A673 (cell line): ENCODE measurements around the gene SHISAL1. TPM values are rescaled to one million over a fixed set of nuclear protein-coding genes. Genes with fewer than 3 reads are reported as not detected.

Source experiments
- BruUV-seq: library from RNA; stranded (reverse); fragments of 400-500 nt; replicated peaks from 2 replicates; lab custom pipeline; 2021; lab: Mats Ljungman, UMichigan
- CTCF ChIA-PET: fragments of 300-600 bp; sonication (Branson Sonifier 250); formaldehyde crosslinking; loops from one replicate; lab custom pipeline; 2022; ENCODE audit warnings: antibody characterized with exemption; lab: Charles Lee
- POLR2A ChIA-PET: fragments of 300-600 bp; sonication (Branson Sonifier 250); formaldehyde crosslinking; loops from one replicate; lab custom pipeline; 2022; ENCODE audit warnings: antibody characterized with exemption; ENCODE audit not compliant: low non-redundant PET; lab: Charles Lee
- DNase-seq: peaks from one replicate; pipeline ENCODE4 v3.0.0-alpha.2; 2015; ENCODE audit warnings: low spot score
- H3K27ac ChIP-seq: fragments of 200-600 bp; sonication (generic); 2 replicates; pipeline ENCODE4 v1.5.1; 2016; ENCODE audit warnings: mixed run types, low read depth, mild to moderate bottlenecking, mixed read lengths, antibody characterized with exemption, low read length; ENCODE audit not compliant: poor library complexity, severe bottlenecking
- H3K27me3 ChIP-seq: fragments of 200-600 bp; sonication (generic); replicated peaks from 2 replicates; pipeline ENCODE4 v1.6.1; 2017; ENCODE audit warnings: mixed run types, low read depth, mild to moderate bottlenecking, mixed read lengths, antibody characterized with exemption, low read length; ENCODE audit not compliant: insufficient read depth, poor library complexity
- H3K36me3 ChIP-seq: fragments of 200-600 bp; sonication (generic); 2 replicates; pipeline ENCODE4 v1.6.1; 2016; ENCODE audit warnings: mixed run types, mild to moderate bottlenecking, mixed read lengths, antibody characterized with exemption, low read length; ENCODE audit not compliant: insufficient read depth, poor library complexity, severe bottlenecking
- H3K4me1 ChIP-seq: fragments of 200-600 bp; sonication (generic); 2 replicates; pipeline ENCODE4 v1.6.1; 2017; ENCODE audit warnings: mixed run types, mild to moderate bottlenecking, mixed read lengths, antibody characterized with exemption, low read length; ENCODE audit not compliant: insufficient read depth, poor library complexity, severe bottlenecking
- H3K4me3 ChIP-seq: fragments of 200-600 bp; sonication (generic); 2 replicates; pipeline ENCODE4 v1.5.1; 2016; ENCODE audit warnings: low read depth, mixed run types, mild to moderate bottlenecking, mixed read lengths, low read length; ENCODE audit not compliant: poor library complexity, severe bottlenecking
- H3K9me3 ChIP-seq: fragments of 200-600 bp; sonication (generic); 2 replicates; pipeline ENCODE4 v1.6.1; 2016; ENCODE audit warnings: mixed run types, low read depth, mild to moderate bottlenecking, mixed read lengths, antibody characterized with exemption, low read length; ENCODE audit not compliant: poor library complexity, severe bottlenecking
- CTCF ChIP-seq: fragments of 300-800, 200-600 bp; sonication (generic); conservative IDR thresholded peaks from 2 replicates; pipeline ENCODE4 v1.5.1; 2017; ENCODE audit warnings: low read depth, mild to moderate bottlenecking, antibody characterized with exemption, low read length, moderate library complexity, mixed read lengths
- EZH2 ChIP-seq: fragments of 200-600 bp; sonication (generic); IDR thresholded peaks from 2 replicates; pipeline ENCODE4 v1.6.1; 2017; ENCODE audit warnings: borderline replicate concordance, low read depth, mild to moderate bottlenecking, mixed read lengths, antibody characterized with exemption, low read length; ENCODE audit not compliant: poor library complexity, severe bottlenecking
- intact Hi-C: fragments of 100-400 bp; cut with micrococcal nuclease; formaldehyde crosslinking; loops from one replicate; pipeline ENCODE4 v1.10.0; 2022; ENCODE audit not compliant: unreplicated experiment
- total RNA-seq: library from RNA; stranded (reverse); gene quantifications from 2 replicates; pipeline ENCODE4 v1.2.3, GENCODE V29; 2021

The SHISAL1 gene
- total RNA-seq, 1 experiment from 2014 or later: 1.8 TPM

GRCh38 chr22:44196241-44196640 is 116.5 kb downstream of the SHISAL1 start:
- Histone ChIP-seq H3K4me3 (no peak overlapping the region), H3K27me3 (no peaks in the 10 kb centered on the region), H3K27ac (no peak overlapping the region), H3K4me1 (no peaks in the 10 kb centered on the region), H3K36me3 (no peaks in the 10 kb centered on the region), H3K9me3 (no peaks in the 10 kb centered on the region)
- intact Hi-C loops: no loop called here
- DNase-seq: no peak
- POLR2A ChIA-PET: no interaction called here
- CTCF ChIA-PET: no interaction called here
- BruUV-seq: no TSS peak
- TF ChIP-seq CTCF: no peak

- Histone ChIP-seq H3K36me3 (no peaks in the 10 kb centered on the region), H3K4me3 (no peak overlapping the region), H3K9me3 (no peaks in the 10 kb centered on the region), H3K27me3 (no peaks in the 10 kb centered on the region), H3K4me1 (no peaks in the 10 kb centered on the region), H3K27ac (no peak overlapping the region)
- POLR2A ChIA-PET: no interaction called here
- no peak for DNase-seq
- BruUV-seq: no TSS peak
- intact Hi-C loops: no loop called here
- CTCF ChIA-PET: no interaction called here
- TF ChIP-seq CTCF: no peak
- TF ChIP-seq EZH2: no peak
These were observed 117.4 kb downstream of the SHISAL1 start for GRCh38 chr22:44195189-44195871.

GRCh38 chr22:44194569-44194968 is 118.2 kb downstream of the SHISAL1 start:
- CTCF ChIA-PET: no interaction called here
- TF ChIP-seq EZH2 (no peak), CTCF (no peak)

More at GRCh38 chr22:44194569-44194968, 118.2 kb downstream of the SHISAL1 start:
- no peaks in the 10 kb centered on the region for H3K36me3 ChIP-seq
- intact Hi-C loops: no loop called here
- no peak overlapping the region for H3K4me3 ChIP-seq
- POLR2A ChIA-PET: no interaction called here
- H3K27ac ChIP-seq: no peak overlapping the region
- H3K27me3 ChIP-seq: no peaks in the 10 kb centered on the region
- no peak for DNase-seq
- no TSS peak for BruUV-seq
- no peaks in the 10 kb centered on the region for H3K4me1 ChIP-seq
- H3K9me3 ChIP-seq: no peaks in the 10 kb centered on the region

Other genes starting within 250 kb of the SHISAL1 start
- gene PARVG, start 132.0 kb downstream of the SHISAL1 start, total RNA-seq: 13.9 and 14.7 TPM in 2 replicates
- gene RTL6, start 185.3 kb upstream of the SHISAL1 start, total RNA-seq: 46.6 and 50.6 TPM in 2 replicates